Panc1 (cell line): ENCODE measurements around the gene MYRF. TPM values are rescaled to one million over a fixed set of nuclear protein-coding genes. Genes with fewer than 3 reads are reported as not detected.

Experiments
- ATAC-seq: fragments of 200-7000 bp; cut with Tn5 transposase; 2 replicates; pipeline ENCODE4 v1.9.1; 2020; ENCODE audit warnings: mild to moderate bottlenecking, moderate library complexity
- BruUV-seq: library from RNA; stranded (reverse); fragments of 400-500 nt; replicated peaks from 2 replicates; lab custom pipeline; 2021; lab: Mats Ljungman, UMichigan
- CTCF ChIA-PET: fragments of 300-600 bp; sonication (Branson Sonifier 250); formaldehyde crosslinking; loops from one replicate; lab custom pipeline; 2022; ENCODE audit warnings: antibody characterized with exemption; lab: Charles Lee
- POLR2A ChIA-PET: fragments of 300-600 bp; sonication (Branson Sonifier 250); formaldehyde crosslinking; loops from one replicate; lab custom pipeline; 2022; ENCODE audit warnings: antibody characterized with exemption; lab: Charles Lee
- DNase-seq: peaks from one replicate; pipeline ENCODE4 v3.0.0-alpha.2; 2010; ENCODE audit warnings: low read depth, low spot score
- H3K27ac ChIP-seq: 2 replicates; pipeline ENCODE4 v1.5.1; 2011; ENCODE audit warnings: mild to moderate bottlenecking, low read length, inconsistent platforms
- H3K27me3 ChIP-seq: fragments of 200-500 bp; sonication (Bioruptor generic); 2 replicates; pipeline ENCODE4 v1.6.0; 2014; ENCODE audit warnings: low read length, inconsistent platforms; ENCODE audit not compliant: control insufficient read depth, insufficient read depth
- H3K36me3 ChIP-seq: fragments of 200-500 bp; sonication (Bioruptor generic); 2 replicates; pipeline ENCODE4 v1.5.1; 2014; ENCODE audit warnings: inconsistent platforms, mild to moderate bottlenecking, low read length, moderate library complexity; ENCODE audit not compliant: control insufficient read depth, insufficient read depth
- H3K4me1 ChIP-seq: 2 replicates; pipeline ENCODE4 v1.5.1; 2011; ENCODE audit warnings: inconsistent platforms, mild to moderate bottlenecking, low read length, moderate library complexity; ENCODE audit not compliant: control insufficient read depth, insufficient read depth
- H3K4me3 ChIP-seq, 2 experiments: 2 replicates each; pipeline ENCODE4 v1.5.1; 2011 to 2012; ENCODE audit warnings: low read depth in 2 of 2, low read length in 2 of 2, mild to moderate bottlenecking in 2 of 2, inconsistent platforms in 1 of 2, moderate library complexity in 1 of 2
- H3K9me3 ChIP-seq: fragments of 200-500 bp; sonication (Bioruptor generic); 2 replicates; pipeline ENCODE4 v1.5.1; 2014; ENCODE audit warnings: low read depth, mild to moderate bottlenecking, inconsistent platforms, low read length, moderate library complexity; ENCODE audit not compliant: control insufficient read depth, insufficient read depth
- CTCF ChIP-seq: fragments of 450-650 bp; IDR thresholded peaks from 2 replicates; pipeline ENCODE4 v1.5.1; 2017; ENCODE audit warnings: mild to moderate bottlenecking
- POLR2AphosphoS5 ChIP-seq: IDR thresholded peaks from 2 replicates; pipeline ENCODE4 v1.6.1; 2012; ENCODE audit warnings: mild to moderate bottlenecking, low read depth, low read length, moderate library complexity
- SIN3A ChIP-seq: IDR thresholded peaks from 2 replicates; pipeline ENCODE4 v1.6.1; 2012; ENCODE audit warnings: low read depth, mild to moderate bottlenecking, low read length, moderate library complexity, borderline replicate concordance; ENCODE audit not compliant: insufficient read depth
- TCF7L2 ChIP-seq: IDR thresholded peaks from 2 replicates; pipeline ENCODE4 v1.6.1; 2011; ENCODE audit warnings: mild to moderate bottlenecking, low read depth, low read length, inconsistent platforms
- in situ Hi-C: cut with HindIII; loops from 2 replicates; pipeline ENCODE4 v1.10.0; 2016; ENCODE audit warnings: low sequenced_read_pairs, low pct_unique_long_range_greater_than_20kb
- intact Hi-C: fragments of 100-400 bp; cut with micrococcal nuclease; formaldehyde crosslinking; loops from one replicate; pipeline ENCODE4 v1.10.0; 2022; ENCODE audit not compliant: unreplicated experiment
- total RNA-seq: library from RNA; stranded (reverse); gene quantifications from one replicate; pipeline ENCODE4 v1.2.1, GENCODE V29; 2021; ENCODE audit not compliant: unreplicated experiment
- TF ChIP-seq, protein P1 (sequence below), 2 experiments: IDR thresholded peaks; 2 replicates each; pipeline ENCODE4 v1.6.1; 2011 to 2012; ENCODE audit warnings: low read depth in 2 of 2, control low read depth in 1 of 2, low read length in 1 of 2, mild to moderate bottlenecking in 1 of 2, moderate library complexity in 1 of 2; ENCODE audit not compliant: insufficient read depth in 1 of 2

Gene MYRF
- total RNA-seq, 1 experiment from 2014 or later = 2.8 TPM

GRCh38 chr11:61712314-61712713 is 40.1 kb upstream of the MYRF start:
- TF ChIP-seq CTCF = no peak
- TF ChIP-seq SIN3A = no peak
- TF ChIP-seq, protein P1, sequence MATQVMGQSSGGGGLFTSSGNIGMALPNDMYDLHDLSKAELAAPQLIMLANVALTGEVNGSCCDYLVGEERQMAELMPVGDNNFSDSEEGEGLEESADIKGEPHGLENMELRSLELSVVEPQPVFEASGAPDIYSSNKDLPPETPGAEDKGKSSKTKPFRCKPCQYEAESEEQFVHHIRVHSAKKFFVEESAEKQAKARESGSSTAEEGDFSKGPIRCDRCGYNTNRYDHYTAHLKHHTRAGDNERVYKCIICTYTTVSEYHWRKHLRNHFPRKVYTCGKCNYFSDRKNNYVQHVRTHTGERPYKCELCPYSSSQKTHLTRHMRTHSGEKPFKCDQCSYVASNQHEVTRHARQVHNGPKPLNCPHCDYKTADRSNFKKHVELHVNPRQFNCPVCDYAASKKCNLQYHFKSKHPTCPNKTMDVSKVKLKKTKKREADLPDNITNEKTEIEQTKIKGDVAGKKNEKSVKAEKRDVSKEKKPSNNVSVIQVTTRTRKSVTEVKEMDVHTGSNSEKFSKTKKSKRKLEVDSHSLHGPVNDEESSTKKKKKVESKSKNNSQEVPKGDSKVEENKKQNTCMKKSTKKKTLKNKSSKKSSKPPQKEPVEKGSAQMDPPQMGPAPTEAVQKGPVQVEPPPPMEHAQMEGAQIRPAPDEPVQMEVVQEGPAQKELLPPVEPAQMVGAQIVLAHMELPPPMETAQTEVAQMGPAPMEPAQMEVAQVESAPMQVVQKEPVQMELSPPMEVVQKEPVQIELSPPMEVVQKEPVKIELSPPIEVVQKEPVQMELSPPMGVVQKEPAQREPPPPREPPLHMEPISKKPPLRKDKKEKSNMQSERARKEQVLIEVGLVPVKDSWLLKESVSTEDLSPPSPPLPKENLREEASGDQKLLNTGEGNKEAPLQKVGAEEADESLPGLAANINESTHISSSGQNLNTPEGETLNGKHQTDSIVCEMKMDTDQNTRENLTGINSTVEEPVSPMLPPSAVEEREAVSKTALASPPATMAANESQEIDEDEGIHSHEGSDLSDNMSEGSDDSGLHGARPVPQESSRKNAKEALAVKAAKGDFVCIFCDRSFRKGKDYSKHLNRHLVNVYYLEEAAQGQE (IDR thresholded peaks at IDR 0.05; ENCODE audit: insufficient read depth in 1 of 2, low read depth in 2 of 2, low read length in 1 of 2) = no peak
- no peak for TF ChIP-seq POLR2AphosphoS5
- H3K9me3 ChIP-seq = no peaks in the 10 kb centered on the region
- intact Hi-C loops = no loop called here
- no peak for ATAC-seq
- CTCF ChIA-PET = no interaction called here
- DNase-seq = no peak
- H3K36me3 ChIP-seq = no peaks in the 10 kb centered on the region
- in situ Hi-C loops = no loop called here
- H3K27me3 ChIP-seq = no peaks in the 10 kb centered on the region
- no peak overlapping the region for H3K27ac ChIP-seq
- no TSS peak for BruUV-seq
- no peaks in the 10 kb centered on the region for H3K4me1 ChIP-seq
- H3K4me3 ChIP-seq = no peak overlapping the region
- POLR2A ChIA-PET = no interaction called here

GRCh38 chr11:61712846-61713245 is 39.6 kb upstream of the MYRF start:
- Histone ChIP-seq H3K4me1 (0 out of 2 replicates have a peak, but pooled peaks cover 3% of the 10 kb centered on the region), H3K27ac (no peak overlapping the region), H3K36me3 (no peaks in the 10 kb centered on the region), H3K4me3 (no peak overlapping the region), H3K27me3 (no peaks in the 10 kb centered on the region), H3K9me3 (no peaks in the 10 kb centered on the region)
- ChIA-PET POLR2A (no interaction called here), CTCF (interaction anchor here (0.6 kb wide), 1 partner anchor 250 kb away, joined by 14 read pairs; no protein-coding TSS in a partner anchor)
- ATAC-seq = no peak
- intact Hi-C loops = no loop called here
- BruUV-seq = no TSS peak
- DNase-seq = no peak
- TF ChIP-seq, protein P1 (IDR thresholded peaks at IDR 0.05; ENCODE audit: insufficient read depth in 1 of 2, low read depth in 2 of 2, low read length in 1 of 2) = no peak
- no peak for TF ChIP-seq POLR2AphosphoS5
- no peak for TF ChIP-seq CTCF
- no peak for TF ChIP-seq TCF7L2
- TF ChIP-seq SIN3A = no peak
- in situ Hi-C loops = no loop called here
